Fibroblast of the aortic adventitia (primary cell): Measurements from ENCODE around the gene CD300LG. TPM values are rescaled to one million over a fixed set of nuclear protein-coding genes. Genes with fewer than 3 reads are reported as not detected.

Source experiments
- DNase-seq: peaks from one replicate; pipeline ENCODE4 v3.0.0-alpha.2; 2010; ENCODE audit warnings: low read depth
- H3K4me3 ChIP-seq: 2 replicates; pipeline ENCODE4 v1.5.1; 2011; ENCODE audit warnings: low read depth, mild to moderate bottlenecking, control low read depth, low read length, moderate library complexity
- total RNA-seq: library from RNA; depleted of rRNA; stranded (reverse); fragments of >200 nt; gene quantifications from 2 replicates; pipeline ENCODE4 v1.2.3, GENCODE V29; 2012; ENCODE audit warnings: low replicate concordance
- TF ChIP-seq, protein P1 (sequence below): IDR thresholded peaks from 2 replicates; pipeline ENCODE4 v1.5.1; 2011; ENCODE audit warnings: mild to moderate bottlenecking, low read length, control low read depth, inconsistent platforms; ENCODE audit not compliant: insufficient read depth

Gene CD300LG
- total RNA-seq, 1 donor, result not detected

DNA sequence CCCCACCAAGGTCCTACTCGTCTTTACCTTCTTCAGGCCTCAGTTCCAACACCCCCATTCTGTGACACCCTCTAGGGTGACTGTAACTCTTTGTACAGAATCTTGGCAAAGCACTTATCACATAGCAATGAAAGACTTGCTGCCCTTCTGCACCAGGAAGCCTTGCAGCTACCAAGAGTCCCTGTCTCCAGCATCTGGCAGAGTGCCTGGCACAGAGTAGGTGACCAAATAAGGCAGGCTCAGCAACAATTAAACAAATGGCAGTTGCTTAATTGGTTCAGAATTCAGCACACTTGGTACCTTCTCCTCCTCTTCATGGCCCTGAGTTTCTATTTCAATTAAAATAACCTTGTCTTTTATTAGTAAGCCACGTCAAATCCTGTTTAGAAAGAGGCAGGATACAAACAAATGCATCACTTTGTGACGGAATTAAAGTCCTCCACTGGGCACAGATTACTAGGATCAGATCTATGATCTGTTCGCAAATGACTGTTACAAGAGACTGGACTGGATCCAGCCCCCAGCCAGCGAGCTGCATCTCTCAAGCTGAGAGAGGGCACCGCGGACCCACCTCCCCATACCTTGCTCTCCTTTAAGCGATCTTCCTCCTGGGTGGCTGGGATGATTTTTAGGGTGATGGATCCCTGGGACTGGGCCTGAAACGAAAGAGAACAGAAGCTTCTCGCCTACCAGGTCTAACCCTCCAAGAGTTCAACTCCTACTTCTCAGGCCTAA, 23.5 kb upstream of the CD300LG start:
- TF ChIP-seq, protein P1, sequence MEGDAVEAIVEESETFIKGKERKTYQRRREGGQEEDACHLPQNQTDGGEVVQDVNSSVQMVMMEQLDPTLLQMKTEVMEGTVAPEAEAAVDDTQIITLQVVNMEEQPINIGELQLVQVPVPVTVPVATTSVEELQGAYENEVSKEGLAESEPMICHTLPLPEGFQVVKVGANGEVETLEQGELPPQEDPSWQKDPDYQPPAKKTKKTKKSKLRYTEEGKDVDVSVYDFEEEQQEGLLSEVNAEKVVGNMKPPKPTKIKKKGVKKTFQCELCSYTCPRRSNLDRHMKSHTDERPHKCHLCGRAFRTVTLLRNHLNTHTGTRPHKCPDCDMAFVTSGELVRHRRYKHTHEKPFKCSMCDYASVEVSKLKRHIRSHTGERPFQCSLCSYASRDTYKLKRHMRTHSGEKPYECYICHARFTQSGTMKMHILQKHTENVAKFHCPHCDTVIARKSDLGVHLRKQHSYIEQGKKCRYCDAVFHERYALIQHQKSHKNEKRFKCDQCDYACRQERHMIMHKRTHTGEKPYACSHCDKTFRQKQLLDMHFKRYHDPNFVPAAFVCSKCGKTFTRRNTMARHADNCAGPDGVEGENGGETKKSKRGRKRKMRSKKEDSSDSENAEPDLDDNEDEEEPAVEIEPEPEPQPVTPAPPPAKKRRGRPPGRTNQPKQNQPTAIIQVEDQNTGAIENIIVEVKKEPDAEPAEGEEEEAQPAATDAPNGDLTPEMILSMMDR, result no peak
- H3K4me3 ChIP-seq, result no peak overlapping the region
- no peak for DNase-seq

DNA sequence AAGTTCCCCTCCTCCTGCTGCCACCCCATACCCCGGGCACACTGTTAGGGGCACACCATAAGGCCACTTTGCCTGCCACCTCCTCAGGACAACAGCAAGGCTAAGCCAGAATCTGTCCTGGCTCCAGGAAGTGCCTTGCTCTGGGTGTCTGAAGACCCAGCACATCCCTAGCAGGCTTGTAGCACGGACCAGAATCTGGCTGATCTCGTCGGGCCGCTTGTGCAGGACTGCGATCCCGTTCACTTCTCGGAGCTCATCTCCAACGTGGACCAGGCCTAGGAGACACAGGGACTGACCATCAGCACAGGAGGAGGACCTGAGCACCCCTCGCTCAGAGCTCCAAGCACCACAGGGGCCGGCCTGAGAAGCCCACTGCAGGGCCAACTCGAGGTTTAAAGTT, 21.4 kb upstream of the CD300LG start:
- DNase-seq, result no peak
- H3K4me3 ChIP-seq, result no peak overlapping the region
- TF ChIP-seq, protein P1, result no peak

DNA sequence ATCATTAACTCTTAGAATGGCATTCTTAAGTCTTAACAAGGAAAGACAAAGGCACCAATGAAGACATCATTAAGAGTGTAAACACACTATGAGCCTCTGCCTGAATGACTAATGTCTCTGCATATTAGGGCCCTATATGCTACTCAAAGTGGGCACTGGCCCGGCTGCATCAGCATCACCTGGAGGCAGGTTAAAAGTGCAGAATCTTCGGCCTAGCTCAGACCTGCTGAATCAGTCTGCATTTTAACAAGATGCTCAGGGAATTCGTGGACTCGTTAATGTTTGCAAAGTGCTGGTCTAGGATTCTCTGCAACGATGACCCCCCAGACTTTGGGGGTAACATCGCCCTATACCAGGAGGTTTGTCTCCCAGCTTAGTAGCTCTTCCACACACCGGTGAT, 20.8 kb upstream of the CD300LG start:
- DNase-seq, result no peak
- no peak overlapping the region for H3K4me3 ChIP-seq
- TF ChIP-seq, protein P1, result no peak

DNA sequence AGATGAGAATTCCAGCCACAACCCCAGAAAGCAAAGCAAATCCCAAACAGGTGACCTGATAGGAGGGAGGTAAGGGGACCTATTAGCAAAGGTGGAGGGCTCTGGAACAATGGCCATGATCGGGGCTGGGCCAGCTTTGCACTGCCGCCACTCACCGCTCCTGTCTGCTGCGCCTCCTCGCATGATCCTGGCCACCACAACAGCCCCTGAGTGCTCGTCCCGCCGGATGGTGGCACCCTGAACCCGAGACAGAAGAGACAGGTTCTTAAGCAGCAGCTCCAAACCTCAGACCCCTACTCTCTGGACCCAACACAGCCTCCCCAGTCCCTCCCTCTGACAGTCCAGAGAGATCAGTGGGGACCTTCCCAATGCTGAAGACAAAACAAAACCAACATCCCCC, 19.4 kb upstream of the CD300LG start:
- DNase-seq, result no peak
- H3K4me3 ChIP-seq, result no peak overlapping the region
- TF ChIP-seq, protein P1, result no peak

DNA sequence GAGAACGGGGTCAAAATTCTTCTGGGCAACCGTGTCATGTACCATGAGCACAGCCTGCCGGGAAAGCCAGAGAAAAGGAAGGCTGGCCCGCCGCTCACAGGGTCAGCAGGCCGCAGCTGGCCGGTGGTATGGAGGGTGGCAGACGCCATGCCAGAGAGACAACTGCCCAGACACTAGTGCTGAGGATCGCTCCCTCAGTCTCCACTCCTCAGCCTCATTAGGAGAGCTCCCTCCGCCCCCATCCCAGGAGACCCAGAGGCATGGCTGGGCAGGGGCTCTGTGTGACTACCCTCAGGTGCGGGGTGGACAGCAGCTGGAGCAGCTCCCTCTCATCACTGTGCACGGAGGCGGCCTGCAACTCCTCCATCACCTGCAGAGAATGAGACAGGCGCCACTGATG, 17.2 kb upstream of the CD300LG start:
- no peak overlapping the region for H3K4me3 ChIP-seq
- TF ChIP-seq, protein P1, result no peak
- no peak for DNase-seq

DNA sequence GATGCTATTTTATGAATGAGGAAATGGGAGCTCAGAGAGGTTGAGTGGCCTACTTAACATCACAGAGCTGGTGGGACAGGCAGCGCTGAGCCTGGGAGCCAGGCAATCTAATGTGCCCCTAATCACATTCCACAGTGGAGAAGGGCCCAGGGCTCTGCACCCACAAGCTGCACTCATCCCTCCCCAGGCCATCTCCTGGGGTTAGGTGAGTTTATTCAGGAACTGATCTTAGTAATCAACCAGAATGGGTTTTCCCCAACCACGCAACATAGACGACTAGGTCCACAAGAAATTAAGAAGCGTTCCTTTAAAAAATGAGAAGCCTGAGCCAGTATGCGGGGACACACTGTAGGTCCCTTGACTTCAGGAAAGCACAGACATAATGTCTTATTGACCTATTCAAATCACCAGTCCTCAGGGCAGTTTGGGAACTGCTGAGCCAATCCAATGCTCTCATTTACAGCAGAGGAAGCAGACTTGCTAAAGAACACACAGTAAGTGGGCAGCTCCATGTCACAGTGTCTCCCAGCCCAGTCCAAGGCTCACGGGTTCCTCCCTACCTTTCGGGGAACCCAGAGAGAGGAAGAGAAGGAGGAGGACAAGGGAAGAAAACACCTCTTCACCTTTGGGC, 16.4 kb upstream of the CD300LG start:
- no peak for DNase-seq
- no peak overlapping the region for H3K4me3 ChIP-seq
- TF ChIP-seq, protein P1, result no peak
